Breast epithelium (tissue), 4 donors: ENCODE results near the gene TMEM107. TPM values are rescaled to one million over a fixed set of nuclear protein-coding genes. Genes with fewer than 3 reads are reported as not detected.

ENCODE experiments used
- DNase-seq, 2 donors: peaks; one replicate each; pipeline ENCODE4 v3.0.0-alpha.2; 2019; ENCODE audit warnings: low spot score in 2 of 2
- H3K27ac ChIP-seq, 2 donors: fragments of 200-600 bp; sonication (generic) in 1 of 2; one replicate each; pipeline ENCODE4 v1.5.1; 2016 to 2019; ENCODE audit warnings: mild to moderate bottlenecking in 1 of 2
- H3K27me3 ChIP-seq, 2 donors: fragments of 200-600 bp; sonication (generic) in 1 of 2; one replicate each; pipeline versions ENCODE4 v1.5.1 to v1.6.0; 2017 to 2019; ENCODE audit warnings: control low read depth in 1 of 2, mild to moderate bottlenecking in 1 of 2
- H3K36me3 ChIP-seq: fragments of 200-600 bp; one replicate; pipeline ENCODE4 v1.5.1; 2019
- H3K4me1 ChIP-seq, 2 donors: fragments of 200-600 bp; sonication (generic); one replicate each; pipeline ENCODE4 v1.5.1; 2016 to 2019; ENCODE audit warnings: control low read depth in 1 of 2
- H3K4me3 ChIP-seq, 3 donors: fragments of 200-600 bp; sonication (generic); 1 replicate in 2 of 3; 2 replicates in 1 of 3; pipeline ENCODE4 v1.5.1; 2016 to 2019; ENCODE audit warnings: mild to moderate bottlenecking in 3 of 3, moderate library complexity in 2 of 3
- H3K9me3 ChIP-seq, 2 donors: fragments of 200-600 bp; sonication (generic) in 1 of 2; one replicate each; pipeline ENCODE4 v1.5.1; 2016 to 2019; ENCODE audit warnings: control low read depth in 1 of 2
- POLR2A ChIP-seq: fragments of 450-650 bp; IDR thresholded peaks from one replicate; pipeline ENCODE4 v1.6.1; 2016; ENCODE audit warnings: antibody characterized with exemption, mild to moderate bottlenecking, moderate library complexity
- POLR2AphosphoS5 ChIP-seq, 3 donors: sonication (generic); formaldehyde crosslinking; IDR thresholded peaks; one replicate each; pipeline ENCODE4 v1.6.1; 2017; ENCODE audit warnings: antibody characterized with exemption in 3 of 3
- intact Hi-C: fragments of 100-400 bp; cut with DNase I; formaldehyde crosslinking; loops from one replicate; pipeline ENCODE4 v1.15.1; 2023; ENCODE audit warnings: low total_unique reads
- total RNA-seq, 3 donors: library from RNA; depleted of rRNA; stranded (reverse); fragments of >200 nt; gene quantifications; one replicate each; pipeline ENCODE4 v1.1.0, GENCODE V29; 2016
- TF ChIP-seq, protein P1 (sequence below), 3 donors: fragments of 450-650 bp; IDR thresholded peaks; one replicate each; pipeline ENCODE4 v1.5.1; 2016 to 2017; ENCODE audit warnings: antibody characterized with exemption in 3 of 3, mild to moderate bottlenecking in 3 of 3, moderate library complexity in 3 of 3

The TMEM107 gene
- total RNA-seq, 3 donors from 2014 or later, result 15.7 to 83.1 (median 41.0) TPM

DNA sequence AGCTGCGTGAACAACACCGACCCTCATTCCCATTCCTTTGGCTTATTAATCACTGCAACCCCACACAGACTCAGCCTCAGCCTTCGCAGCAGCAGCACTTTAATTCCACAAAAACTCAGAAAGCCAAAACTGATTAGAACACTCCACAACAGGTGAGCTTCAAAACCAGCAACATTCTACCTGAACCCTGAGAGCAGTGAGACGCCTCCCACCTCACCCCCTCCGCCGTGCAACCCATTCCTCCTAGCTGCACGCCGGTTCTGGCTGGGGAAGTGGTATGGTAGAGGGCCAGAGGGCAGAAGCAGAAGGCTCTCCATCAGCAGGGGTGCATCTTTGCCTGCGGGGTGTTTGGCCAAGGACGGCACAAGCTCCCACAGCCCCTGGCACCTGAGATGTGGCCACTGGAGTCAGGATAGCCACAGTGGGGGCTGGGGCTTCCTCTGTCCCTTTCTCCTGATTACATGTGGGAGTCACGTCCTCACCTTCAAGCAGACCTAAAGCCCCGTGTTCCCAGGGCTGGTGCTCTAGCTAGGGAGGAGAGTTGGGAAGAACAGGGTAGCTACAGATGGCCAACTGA lies 12.2 kb upstream of the TMEM107 start:
- no peaks in the 10 kb centered on the region for H3K9me3 ChIP-seq
- TF ChIP-seq, protein P1, sequence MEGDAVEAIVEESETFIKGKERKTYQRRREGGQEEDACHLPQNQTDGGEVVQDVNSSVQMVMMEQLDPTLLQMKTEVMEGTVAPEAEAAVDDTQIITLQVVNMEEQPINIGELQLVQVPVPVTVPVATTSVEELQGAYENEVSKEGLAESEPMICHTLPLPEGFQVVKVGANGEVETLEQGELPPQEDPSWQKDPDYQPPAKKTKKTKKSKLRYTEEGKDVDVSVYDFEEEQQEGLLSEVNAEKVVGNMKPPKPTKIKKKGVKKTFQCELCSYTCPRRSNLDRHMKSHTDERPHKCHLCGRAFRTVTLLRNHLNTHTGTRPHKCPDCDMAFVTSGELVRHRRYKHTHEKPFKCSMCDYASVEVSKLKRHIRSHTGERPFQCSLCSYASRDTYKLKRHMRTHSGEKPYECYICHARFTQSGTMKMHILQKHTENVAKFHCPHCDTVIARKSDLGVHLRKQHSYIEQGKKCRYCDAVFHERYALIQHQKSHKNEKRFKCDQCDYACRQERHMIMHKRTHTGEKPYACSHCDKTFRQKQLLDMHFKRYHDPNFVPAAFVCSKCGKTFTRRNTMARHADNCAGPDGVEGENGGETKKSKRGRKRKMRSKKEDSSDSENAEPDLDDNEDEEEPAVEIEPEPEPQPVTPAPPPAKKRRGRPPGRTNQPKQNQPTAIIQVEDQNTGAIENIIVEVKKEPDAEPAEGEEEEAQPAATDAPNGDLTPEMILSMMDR (IDR thresholded peaks at IDR 0.05), result no peak
- TF ChIP-seq POLR2AphosphoS5 (IDR thresholded peaks at IDR 0.05) (no peak), POLR2A (no peak)
- H3K4me1 ChIP-seq, result peaks cover 0 to 10% of the 10 kb centered on the region in 2 donors
- H3K27ac ChIP-seq, result peak overlapping the region; percentile 94 to 96
- H3K4me3 ChIP-seq, result peak overlapping the region; percentile 68 to 93 (median 91)
- intact Hi-C loops, result loop anchor here (5.0 kb wide), 1 partner anchor 34 kb away; no protein-coding TSS in a partner anchor
- H3K27me3 ChIP-seq, result no peaks in the 10 kb centered on the region
- DNase-seq, result no peak
- no peaks in the 10 kb centered on the region for H3K36me3 ChIP-seq

GRCh38 chr17:8187517-8188262 lies 11.5 kb upstream of the TMEM107 start:
- peak overlapping the region; percentile 69 to 93 (median 91) for H3K4me3 ChIP-seq
- intact Hi-C loops, result loop anchor here (5.0 kb wide), 1 partner anchor 35 kb away; no protein-coding TSS in a partner anchor

GRCh38 chr17:8186787-8187516 lies 10.8 kb upstream of the TMEM107 start:
- no peaks in the 10 kb centered on the region for H3K9me3 ChIP-seq
- DNase-seq, result peak; percentile 95 to 96
- H3K4me3 ChIP-seq, result peak overlapping the region; percentile 69 to 93 (median 91)
- no peaks in the 10 kb centered on the region for H3K27me3 ChIP-seq
- H3K36me3 ChIP-seq, result no peaks in the 10 kb centered on the region
- H3K27ac ChIP-seq, result peak overlapping the region; percentile 94 to 96
- TF ChIP-seq, protein P1 (IDR thresholded peaks at IDR 0.05), result no peak
- TF ChIP-seq POLR2A (peak; percentile 18), POLR2AphosphoS5 (IDR thresholded peaks at IDR 0.05) (peak; percentile 10 to 66 (median 57))
- intact Hi-C loops, result loop anchor here (5.0 kb wide), 1 partner anchor 35 kb away; no protein-coding TSS in a partner anchor
- peaks cover 0 to 10% of the 10 kb centered on the region in 2 donors for H3K4me1 ChIP-seq

More at GRCh38 chr17:8187517-8188262, 11.5 kb upstream of the TMEM107 start:
- no peaks in the 10 kb centered on the region for H3K36me3 ChIP-seq
- peaks cover 0 to 10% of the 10 kb centered on the region in 2 donors for H3K4me1 ChIP-seq
- H3K27me3 ChIP-seq, result no peaks in the 10 kb centered on the region
- H3K9me3 ChIP-seq, result no peaks in the 10 kb centered on the region
- peak; percentile 90 to 92 for DNase-seq
- TF ChIP-seq POLR2AphosphoS5 (IDR thresholded peaks at IDR 0.05), result peak; percentile 86 to 97 (median 97)
- TF ChIP-seq, protein P1 (IDR thresholded peaks at IDR 0.05), result no peak
- TF ChIP-seq POLR2A, result peak; percentile 6
- H3K27ac ChIP-seq, result peak overlapping the region; percentile 94 to 96

- DNase-seq, result no peak
- H3K27ac ChIP-seq, result peak overlapping the region; percentile 94 to 96
- intact Hi-C loops, result loop anchor here (5.0 kb wide), 1 partner anchor 36 kb away; no protein-coding TSS in a partner anchor
- H3K9me3 ChIP-seq, result no peaks in the 10 kb centered on the region
- H3K4me1 ChIP-seq, result peaks cover 0 to 10% of the 10 kb centered on the region in 2 donors
- peak overlapping the region; percentile 69 to 93 (median 91) for H3K4me3 ChIP-seq
- H3K36me3 ChIP-seq, result no peaks in the 10 kb centered on the region
- TF ChIP-seq, protein P1 (IDR thresholded peaks at IDR 0.05), result peak in 1 of 3 donors; percentile 40
- TF ChIP-seq POLR2A (no peak), POLR2AphosphoS5 (IDR thresholded peaks at IDR 0.05) (no peak)
- H3K27me3 ChIP-seq, result no peaks in the 10 kb centered on the region
Measured at GRCh38 chr17:8186446-8186786, 10.2 kb upstream of the TMEM107 start.
